Neural progenitor cell (in vitro differentiated cells): ENCODE results near the gene RAB5IF.

ENCODE experiments used
- EZH2 ChIP-seq: fragments of 200-600 bp; sonication (generic); IDR thresholded peaks from 2 replicates; pipeline ENCODE4 v1.6.1; 2017; ENCODE audit warnings: antibody characterized with exemption, mild to moderate bottlenecking, moderate library complexity
- EZH2phosphoT487 ChIP-seq: fragments of 200-600 bp; sonication (generic); IDR thresholded peaks from 2 replicates; pipeline ENCODE4 v1.6.1; 2017; ENCODE audit warnings: antibody characterized with exemption
- TF ChIP-seq, protein P1 (sequence below): fragments of 200-600 bp; sonication (generic); IDR thresholded peaks from 2 replicates; pipeline ENCODE4 v1.5.1; 2017; ENCODE audit warnings: antibody characterized with exemption, mild to moderate bottlenecking

DNA sequence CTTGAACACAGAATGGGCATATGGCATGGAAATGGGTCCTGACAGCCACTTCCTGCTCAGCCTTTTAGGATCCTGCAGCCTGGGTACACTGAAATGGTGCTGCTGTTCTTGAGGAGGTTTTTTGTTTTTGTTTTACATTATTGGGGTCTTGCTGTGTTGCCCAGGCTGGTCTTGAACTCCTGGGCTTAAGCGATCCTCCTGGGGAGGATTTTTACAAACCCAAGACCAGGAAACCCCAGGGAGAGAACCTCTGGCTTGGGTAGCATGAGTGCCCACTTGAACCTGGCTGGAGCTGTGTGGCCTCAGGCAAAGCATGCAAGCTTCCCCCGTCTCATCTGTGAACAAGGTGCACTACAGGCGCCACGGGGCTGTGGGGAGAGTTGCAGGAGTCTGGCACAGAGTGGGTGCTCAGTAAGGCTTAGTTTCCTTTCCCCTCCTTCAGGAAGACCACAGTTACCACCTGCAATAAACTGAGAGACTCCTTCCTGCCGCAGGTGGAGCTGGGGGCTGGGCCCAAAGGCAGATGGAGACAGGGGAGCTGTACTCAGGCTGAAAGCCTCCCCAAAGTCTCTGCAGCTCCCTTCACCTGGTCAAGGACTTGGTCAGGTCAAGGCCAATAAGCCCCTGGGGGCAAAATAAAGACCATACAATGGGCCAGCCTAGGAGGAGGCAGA, 38.6 kb downstream of the RAB5IF start:
- TF ChIP-seq, protein P1, sequence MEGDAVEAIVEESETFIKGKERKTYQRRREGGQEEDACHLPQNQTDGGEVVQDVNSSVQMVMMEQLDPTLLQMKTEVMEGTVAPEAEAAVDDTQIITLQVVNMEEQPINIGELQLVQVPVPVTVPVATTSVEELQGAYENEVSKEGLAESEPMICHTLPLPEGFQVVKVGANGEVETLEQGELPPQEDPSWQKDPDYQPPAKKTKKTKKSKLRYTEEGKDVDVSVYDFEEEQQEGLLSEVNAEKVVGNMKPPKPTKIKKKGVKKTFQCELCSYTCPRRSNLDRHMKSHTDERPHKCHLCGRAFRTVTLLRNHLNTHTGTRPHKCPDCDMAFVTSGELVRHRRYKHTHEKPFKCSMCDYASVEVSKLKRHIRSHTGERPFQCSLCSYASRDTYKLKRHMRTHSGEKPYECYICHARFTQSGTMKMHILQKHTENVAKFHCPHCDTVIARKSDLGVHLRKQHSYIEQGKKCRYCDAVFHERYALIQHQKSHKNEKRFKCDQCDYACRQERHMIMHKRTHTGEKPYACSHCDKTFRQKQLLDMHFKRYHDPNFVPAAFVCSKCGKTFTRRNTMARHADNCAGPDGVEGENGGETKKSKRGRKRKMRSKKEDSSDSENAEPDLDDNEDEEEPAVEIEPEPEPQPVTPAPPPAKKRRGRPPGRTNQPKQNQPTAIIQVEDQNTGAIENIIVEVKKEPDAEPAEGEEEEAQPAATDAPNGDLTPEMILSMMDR = no peak
- no peak for TF ChIP-seq EZH2phosphoT487
- TF ChIP-seq EZH2 = no peak
